HG03060 (cell line): ENCODE measurements around the gene MPST.
"Not testable (repeated sequence)": the region's sequence is repeated elsewhere in the genome, so short reads cannot be mapped to it uniquely, and the experiment has no call there.

Experiments used
- ATAC-seq: cut with Tn5 transposase; IDR thresholded peaks from one replicate; pipeline ENCODE4 v1.9.1; 2021; ENCODE audit warnings: low read depth, moderate number of reproducible peaks; ENCODE audit not compliant: unreplicated experiment

MPST gene

DNA sequence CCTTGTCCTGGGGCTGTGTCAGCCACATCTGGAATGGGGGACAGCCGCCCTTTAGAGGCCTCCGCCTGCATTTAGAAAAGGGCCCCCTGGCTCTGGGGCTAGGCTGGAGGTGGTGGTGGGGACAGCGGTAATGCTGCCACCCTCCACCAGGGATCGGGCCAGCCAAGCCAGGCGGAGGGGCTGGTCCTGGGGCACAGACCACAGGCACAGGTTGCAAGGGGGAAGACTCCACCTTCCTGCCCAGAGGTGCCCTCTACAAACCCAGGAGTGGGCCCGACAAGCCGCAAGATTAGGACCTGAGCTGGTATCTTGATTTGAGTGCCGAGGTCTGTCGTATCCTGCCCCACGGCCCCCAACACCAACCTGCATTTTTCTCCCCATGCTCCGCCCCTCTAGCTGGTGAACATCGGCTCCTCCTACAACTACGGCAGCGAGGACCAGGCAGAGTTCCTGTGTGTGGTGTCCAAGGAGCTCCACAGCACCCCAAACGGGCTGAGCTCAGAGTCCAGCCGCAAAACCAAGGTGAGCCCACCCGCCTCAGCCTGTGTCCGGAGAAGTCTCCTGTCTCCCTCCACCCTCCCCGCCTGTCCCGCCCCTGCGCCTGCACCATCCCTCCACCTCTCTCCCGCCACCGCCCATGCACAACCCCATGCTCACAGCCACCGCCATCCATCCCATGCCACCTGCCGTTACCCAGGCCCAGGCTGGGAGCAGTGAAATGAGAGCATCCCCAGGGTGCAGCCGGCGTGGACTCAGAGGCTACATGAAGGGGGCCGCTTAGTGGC, 39.6 kb downstream of the MPST start:
- ATAC-seq: no peak

DNA sequence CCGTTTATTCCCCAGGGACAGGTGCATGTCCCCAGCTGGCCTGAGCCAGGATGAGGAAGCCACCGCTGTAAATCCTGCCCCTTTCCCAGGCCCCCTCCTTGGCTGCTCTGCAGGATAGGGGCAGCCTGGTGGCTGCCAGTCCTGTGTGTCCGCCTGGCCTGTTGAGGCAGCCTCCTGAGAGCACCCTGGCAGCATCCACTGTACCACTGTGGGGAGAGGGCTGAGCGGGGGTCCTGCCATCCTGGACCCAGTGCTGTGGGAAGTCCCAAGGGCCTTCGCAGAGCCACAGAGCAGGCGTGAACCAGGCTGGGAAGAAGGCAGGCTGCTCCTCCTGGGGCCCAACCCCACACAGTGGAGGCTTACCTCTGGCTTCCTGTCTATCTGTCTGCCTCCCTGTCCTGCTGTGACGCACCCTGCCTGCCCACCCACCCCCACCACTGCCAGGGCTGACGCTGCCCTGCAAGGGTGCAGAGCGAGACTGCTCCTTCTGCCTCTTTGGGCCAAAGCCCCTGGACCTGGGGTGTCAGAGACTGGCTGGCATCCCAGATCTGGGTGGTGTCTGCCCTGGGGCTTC, 40.4 kb downstream of the MPST start:
- ATAC-seq: no peak

DNA sequence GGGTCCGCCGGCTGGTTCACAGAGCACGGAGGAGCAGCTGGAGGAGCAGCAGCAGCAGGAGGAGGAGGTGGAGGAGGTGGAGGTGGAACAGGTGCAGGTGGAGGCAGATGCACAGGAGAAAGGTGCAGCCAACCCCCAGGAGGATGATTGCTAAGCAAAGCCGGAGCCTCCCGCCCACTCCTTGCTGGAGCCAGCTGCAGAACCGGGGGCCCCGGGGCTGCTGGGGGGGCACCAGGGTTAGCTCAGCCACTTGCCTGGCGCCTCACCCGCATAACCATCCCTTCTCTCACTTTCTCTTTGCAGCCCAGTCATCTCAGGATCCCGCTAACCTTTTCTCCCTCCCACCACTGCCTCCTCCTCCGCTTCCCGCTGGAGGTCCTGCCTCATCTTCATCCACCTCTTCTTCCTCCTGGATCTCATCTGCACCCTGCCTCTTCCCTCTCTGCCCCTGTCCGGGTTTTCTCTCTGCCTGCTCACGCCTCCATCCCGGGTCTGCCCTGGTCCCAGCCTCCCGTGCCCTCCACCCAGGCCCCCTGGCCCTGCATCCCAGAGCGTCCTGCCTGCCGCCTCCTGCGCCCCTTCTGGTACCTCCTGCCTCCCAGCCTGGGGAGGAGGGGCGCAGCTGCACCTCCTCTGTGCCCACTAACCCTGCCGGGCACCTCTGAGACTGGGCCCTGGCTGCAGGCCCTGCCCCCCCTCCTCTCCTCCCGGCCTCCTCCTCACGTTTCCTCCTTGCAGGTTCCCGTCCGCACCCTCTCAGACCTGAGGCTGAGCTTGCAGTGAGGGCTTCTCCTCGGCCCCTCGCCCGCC, 41.5 kb downstream of the MPST start:
- ATAC-seq: no peak

DNA sequence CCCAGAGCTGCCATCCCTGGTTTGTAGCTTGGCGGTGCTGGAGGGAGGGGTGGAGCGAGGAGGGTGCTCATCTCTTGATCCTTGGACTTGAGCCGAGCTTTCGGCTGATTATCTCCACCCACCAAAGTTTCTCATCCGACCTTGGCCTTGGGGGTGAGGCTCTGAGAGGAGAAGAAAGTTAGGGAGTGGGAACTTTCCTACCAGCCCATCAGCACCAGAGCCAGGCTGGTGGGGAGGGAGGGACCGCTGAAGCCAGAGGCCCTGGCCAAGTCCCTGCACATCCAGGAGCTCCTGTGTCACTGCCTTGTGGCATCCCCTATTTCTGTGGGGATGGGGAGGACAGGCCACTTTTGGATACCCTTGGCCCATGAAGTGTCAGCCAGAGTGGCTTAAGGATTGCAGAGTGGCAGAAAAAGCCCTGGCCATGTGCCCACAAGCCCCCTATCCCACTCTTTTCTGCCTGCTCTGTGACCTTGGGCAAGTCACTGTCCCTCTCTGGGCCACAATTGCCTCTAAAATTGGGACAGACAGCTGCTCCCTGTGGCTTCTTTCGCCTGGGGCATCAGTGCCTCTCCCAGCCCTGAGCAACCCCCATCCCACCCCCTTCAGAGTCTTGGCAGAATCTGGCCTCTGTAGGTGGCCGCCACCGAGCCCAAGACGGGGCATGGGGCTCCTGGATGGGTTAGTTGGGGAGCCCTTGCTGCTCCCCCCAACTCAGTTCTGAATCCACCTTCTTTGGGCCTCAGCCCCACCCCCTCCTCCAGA, 42.3 kb downstream of the MPST start:
- no peak for ATAC-seq

DNA sequence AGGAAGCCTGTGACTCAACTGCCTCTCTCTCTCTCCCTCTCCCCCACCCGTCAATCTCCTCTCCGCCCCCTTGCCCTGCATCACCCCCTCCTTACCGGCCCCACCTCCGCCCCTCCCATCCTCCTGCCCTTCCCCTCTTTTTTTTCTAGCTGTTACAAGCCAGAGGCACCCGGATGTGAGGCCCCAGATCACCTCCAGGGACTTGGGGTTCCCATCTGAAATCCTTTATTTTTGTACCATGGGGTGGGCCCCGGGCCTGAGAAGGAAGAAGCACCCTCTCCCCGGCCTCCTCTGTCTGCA, 42.8 kb downstream of the MPST start:
- ATAC-seq: no peak

DNA sequence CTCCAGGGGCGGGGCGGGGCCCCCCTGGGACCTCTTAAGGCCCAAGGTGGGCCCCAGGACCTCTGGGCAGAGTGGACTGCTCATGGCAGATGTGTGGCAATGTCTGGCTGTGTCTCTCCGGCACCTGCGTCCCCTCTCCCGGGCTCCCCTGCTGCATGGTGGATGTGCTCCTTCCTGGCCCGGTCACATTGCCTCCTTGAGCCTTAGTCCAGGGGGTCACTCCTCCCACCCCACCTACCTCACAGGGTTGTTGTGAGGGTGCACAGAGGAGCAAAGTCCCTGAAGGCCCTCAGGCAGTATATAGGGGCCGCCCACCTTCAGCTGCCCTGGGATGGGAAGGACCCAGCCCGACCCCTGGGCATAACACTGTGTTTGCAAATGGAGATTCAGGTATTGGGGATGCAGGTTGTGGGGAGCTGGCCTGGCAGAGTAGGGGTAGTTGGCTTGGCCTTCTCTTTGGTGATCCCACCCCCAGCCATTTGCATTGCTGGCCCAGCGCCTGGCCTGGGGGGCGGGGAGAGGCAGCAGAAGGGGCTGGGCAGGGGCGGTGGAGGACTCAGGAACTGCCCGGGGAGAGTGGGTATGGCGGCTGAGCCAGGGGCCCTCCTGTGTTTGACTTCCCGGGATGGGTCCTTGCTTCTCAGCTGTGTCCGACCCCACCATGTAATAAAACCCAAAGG, 43.3 kb downstream of the MPST start:
- no peak for ATAC-seq

DNA sequence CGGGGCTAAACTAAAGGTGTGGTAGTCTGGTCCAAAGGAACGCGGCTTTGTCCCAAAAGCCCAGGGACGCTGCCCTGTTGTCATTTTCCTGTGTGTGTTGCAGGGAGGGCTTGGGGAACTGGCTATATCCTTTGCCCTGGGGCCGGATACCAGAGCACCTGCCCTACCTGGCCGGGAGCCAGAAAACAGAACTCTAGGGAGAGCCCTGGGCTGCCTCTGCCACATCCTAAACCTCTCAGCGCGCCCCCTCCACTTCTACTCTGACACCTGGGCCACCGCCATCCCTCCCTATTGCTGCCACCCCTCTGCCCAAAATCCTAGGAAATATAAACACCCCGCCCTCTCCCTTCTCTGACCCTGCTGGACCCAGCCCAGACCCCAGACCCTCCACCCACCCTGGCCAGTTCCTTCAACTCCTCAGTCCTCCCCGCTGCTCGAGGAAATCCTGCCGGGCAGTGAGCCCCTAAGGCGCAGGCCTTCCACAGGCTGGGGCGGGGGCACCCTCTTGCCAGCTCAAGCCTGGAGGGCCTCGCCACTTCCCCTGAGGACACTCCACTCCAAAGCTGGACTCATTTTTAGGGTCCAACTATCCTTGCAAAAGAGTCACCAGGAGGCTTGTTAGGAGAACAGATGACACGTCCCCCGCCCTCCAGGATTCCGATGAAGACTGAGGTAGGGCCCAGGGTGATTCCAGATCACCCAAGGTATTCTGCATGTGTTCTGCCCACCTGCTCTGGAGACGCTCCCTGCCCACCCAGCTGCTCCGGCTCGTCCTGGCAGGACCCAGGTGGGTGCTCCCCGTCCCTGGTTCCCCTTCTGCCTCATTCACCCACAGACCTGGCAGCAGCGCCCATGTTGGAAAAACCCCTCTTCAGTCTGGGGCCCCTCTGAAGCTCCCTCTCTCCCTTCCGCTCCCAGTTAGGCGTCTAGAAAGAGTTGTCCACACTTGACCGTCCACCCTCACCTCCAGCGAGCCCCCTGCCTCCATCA, 44.2 kb downstream of the MPST start:
- no peak for ATAC-seq

DNA sequence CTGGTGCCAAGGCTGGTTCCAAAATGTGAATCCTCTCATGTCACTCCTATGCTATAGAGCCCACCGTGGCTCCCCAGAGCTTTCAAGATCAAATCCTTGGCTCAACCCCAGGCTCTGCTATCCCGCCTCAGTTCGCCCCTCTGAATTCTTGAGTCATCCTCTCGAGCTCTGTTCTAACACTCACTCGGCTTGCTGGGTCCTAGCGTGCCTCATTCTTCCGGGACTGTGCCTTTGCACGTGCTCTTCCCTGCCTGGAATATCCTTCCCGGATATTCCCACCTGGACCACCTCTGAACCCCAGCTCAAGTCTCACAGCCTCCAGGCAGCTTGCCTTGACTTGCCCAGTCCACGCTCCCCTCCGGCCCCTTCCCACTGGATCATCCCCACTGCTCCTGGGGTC, 45.0 kb downstream of the MPST start:
- no peak for ATAC-seq

DNA sequence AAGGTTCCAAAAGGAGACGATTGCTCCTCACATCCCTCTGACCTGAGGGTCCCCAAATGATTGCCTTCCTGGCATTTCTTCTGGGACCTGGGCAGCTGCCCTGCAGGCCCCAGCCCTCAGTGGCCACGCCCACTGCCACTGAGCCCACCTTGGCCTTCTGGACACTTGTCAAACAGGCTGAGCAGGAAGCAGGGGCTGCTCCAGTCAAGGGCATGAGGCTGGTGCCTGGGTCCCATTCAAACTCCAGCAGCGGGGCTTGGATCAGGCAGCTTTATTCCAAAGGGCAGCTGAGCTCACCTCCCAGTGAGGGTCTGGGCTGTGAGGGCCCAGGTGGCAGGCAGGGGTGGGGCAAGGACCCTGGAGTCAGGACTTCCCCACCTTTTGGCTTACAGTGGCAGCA, 45.6 kb downstream of the MPST start:
- no peak for ATAC-seq

DNA sequence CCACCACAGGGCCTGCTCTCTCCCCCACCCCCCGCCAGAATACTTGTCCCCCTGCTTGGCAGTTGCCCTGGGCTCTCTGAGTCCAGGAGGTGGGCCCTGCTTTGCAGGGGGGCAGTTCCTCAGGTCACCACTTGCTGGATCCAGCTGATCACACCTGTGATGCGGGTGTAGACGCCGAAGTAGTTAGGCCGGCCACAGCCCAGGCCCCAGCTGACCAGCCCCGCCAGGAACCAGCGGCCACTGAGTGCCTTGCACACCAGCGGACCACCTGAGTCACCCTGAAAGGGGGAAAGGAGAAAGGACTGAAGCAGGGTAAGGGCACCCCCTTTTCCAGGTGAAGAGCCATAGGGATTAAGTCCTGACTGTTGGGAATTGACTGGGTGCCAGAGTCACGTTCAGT, 46.4 kb downstream of the MPST start:
- ATAC-seq: no peak

DNA sequence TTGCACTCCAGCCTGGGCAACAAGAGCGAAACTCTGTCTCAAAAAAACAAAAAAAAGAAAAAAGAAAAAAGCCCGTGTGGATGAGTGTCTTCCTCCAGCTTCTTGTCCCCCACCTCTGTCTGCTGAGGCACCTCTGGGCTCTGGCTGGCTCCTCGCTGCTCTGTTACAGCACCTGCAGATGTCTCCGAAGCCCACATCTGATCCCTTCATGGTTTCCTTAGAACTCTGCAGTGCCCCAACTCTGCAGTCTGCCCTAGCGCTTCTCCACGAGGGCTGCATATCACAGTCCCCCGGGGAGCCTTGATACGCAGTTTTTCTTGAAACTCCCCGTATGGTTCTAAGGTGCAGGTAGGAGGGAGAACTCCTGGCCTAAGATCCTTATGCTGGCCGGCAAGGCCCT, 47.9 kb downstream of the MPST start:
- no peak for ATAC-seq

DNA sequence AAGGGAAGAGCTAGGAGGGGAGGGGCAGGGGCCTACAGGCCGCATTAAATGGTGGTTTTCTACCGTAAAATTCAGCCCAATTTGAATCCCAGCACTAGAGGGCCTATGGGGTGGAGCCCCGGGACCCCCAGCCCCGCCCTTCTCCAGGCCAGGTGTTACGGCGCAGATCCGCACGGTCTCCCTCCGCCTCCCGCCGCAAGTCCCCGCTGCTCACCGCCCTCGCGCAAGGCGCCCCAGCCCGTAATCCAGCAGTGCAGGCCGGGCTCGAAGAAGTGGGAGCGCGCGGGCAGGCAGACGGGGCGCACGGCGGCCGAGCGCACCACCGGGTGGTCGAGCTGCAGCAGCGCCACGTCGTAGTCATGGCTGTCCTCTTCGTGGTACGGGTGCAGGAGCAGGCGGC, 49.3 kb downstream of the MPST start:
- no peak for ATAC-seq

DNA sequence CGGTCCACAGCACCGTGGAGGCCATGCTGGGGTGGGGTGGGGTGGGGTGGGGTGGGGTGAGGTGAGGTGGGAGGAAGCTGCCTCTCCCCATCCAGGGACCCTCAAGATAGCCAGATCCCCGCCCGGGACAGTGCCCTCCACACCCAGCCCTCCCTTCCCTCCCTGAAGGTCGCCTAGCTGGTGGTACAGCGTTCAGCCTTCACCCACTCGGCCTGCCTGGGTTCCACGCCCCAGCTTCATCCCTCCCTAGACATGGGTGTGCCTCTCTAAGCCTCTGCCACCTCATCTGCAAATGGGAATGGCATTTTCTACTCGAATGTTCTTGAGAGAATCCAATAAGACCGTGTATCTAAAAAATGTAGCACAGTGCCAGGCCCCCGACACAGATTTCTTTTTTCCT, 49.8 kb downstream of the MPST start:
- no peak for ATAC-seq

DNA sequence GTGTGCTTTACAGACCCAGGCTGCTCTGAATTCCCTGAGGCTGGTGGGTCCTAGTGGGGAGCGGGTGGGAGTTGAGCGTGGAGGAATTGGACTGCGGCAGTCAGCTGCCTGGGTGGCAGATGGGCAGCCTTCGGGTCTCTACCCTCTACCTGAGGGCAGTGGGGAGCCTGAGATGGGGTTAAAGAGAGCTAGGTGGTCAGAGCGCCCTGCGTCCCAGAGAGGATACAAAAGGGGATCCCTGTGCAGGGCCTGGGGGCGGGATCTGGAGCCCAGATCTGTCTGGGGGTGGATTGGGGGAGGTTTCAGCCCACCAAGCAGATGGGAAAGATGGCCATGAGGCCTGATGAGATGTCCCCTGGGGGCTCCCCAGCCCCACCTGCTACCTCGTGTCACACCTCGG, 50.2 kb downstream of the MPST start:
- ATAC-seq: no peak

DNA sequence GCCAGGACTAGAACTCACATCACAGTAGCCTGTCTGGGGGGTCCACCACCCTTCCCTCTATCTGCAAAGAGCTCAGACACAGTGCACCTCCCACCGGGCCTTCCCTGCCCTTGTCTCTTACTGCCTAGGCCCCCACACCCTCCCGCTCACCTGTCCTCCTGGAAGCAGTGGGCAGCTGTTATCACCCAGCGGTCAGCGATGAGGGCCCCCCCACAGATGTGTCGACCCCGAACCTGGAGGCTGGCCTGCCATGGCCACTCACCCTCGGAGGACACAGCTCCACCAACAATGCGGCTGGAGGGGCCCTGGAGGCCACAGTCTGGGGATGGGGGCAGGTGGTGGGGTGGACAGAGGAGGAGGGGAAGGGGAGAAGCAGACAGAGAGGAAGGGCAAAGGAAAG, 50.8 kb downstream of the MPST start:
- no peak for ATAC-seq

DNA sequence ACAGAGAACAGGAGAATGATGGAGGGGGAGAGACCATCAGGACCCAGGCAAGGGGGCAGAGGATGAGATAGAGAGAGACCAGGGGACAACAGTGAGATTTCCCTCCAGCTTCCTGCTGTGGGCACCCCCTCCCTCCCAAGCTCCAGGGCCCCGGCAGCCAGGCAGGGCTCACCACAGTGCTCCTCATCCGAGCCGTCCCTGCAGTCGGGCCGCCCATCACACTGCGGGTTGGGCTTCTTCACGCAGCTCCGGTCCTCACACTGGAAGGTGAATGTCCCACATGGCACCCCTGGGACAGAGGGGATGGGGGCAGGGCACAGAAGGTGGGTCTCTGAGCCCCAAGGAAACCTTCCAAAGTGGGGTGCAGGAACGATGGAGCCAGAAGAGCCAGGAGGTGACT, 51.2 kb downstream of the MPST start:
- no peak for ATAC-seq

DNA sequence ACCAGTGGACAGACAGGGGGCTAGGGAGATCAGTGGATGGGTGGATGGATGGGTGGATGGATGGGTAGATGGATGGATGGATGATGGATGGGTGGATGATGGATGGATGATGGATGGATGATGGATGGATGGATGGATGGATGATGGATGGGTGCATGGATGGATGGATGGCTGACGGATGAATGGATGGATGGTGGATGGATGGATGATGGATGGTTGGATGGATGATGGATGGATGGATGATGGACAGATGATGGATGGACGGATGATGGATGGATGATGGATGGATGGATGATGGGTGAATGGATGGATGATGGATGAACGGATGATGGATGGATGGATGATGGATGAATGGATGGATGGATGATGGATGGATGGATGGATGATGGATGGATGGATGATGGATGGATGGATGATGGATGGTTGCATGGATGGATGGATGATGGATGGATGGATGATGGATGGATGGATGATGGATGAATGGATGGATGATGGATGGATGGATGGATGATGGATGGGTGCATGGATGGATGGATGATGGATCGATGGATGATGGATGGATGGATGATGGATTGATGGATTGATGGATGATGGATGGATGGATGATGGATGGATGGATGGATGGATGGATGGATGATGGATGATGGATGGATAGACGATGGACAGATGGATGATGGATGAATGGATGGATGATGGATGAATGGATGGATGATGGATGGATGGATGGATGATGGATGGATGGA, 52.5 kb downstream of the MPST start:
- ATAC-seq: not testable (repeated sequence)

DNA sequence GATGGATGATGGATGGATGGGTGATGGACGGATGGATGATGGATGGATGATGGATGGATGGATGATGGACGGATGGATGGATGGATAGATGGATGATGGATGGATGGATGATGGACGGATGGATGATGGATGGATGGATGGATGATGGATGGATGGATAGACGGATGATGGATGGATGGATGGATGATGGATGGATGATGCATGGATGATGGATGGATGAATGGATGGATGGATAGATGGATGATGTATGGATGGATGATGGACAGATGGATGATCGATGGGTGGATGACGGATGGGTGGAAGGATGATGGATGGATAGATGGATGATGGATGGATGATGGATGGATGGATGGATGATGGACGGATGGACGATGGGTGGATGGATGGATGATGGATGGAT, 53.1 kb downstream of the MPST start:
- no peak for ATAC-seq

DNA sequence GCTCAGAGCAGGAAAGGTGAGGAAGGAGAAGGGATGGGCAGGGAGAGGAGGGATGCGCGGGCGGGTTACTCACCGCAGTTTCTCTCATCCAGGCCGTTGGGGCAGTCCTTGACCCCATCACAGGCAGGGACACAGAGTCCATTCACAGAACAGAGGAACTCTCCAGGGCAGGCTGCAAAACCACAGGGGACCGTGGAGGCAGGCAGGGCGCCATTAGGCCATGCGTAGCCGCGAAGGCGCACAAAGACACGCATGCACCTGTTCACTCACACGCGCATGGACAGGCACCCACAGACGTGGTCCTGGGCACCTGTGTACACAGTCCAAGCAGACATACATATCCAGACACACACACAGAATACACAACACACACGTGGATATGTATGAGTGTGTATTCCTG, 55.0 kb downstream of the MPST start:
- ATAC-seq: no peak
